ENCODE data around the gene NCR2. TPM values are rescaled to one million over a fixed set of nuclear protein-coding genes. Genes with fewer than 3 reads are reported as not detected.
"Not testable (repeated sequence)": the region's sequence is repeated elsewhere in the genome, so short reads cannot be mapped to it uniquely, and the experiment has no call there.

Gene NCR2, protein sequence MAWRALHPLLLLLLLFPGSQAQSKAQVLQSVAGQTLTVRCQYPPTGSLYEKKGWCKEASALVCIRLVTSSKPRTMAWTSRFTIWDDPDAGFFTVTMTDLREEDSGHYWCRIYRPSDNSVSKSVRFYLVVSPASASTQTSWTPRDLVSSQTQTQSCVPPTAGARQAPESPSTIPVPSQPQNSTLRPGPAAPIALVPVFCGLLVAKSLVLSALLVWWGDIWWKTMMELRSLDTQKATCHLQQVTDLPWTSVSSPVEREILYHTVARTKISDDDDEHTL
- total RNA-seq, result not detected

GRCh38 chr6:41335296-41335695 is at the start of gene NCR2:
Gene NCR2 (plus strand): TSS chr6:41335608. CDS start chr6:41335877, 269 bp downstream.
- DNase-seq, result no peak

DNA sequence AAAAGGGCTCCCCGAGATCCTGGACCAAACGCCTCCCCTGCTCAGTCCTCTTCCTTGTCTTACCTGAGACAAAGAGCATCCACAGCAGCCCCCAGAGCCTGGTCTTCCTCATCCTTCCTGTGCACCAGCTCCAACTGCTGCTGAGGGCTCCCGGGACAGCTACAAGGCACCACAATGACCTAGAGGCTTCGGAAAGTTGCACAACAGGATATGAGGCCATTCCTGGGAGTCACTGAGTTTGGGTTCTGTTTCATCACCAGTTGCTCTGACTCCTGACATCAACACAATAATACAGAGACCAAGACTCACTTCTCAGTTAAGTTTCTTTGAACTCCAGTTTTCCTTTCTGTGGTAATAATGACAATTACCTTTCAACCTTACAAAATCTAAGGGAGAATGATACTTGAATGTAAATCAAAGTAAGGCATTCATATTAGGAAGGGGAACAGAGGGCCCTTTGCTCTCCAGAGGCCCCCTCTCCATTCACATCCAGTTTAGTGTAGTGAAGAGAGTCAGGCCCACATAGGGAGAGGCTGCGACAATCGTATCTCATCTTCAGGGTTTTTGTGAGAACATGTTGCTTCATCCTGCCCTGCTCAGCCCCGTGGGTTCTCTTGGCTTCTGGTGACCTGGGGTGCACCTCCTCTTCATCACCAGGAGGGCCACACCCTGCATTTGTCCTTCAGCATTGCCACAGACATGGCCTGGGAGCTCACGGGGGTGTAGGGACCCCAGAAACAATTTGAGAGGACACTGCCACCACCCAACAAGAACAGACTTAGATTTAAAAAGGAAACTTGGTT is 48.7 kb upstream of the NCR2 start, which contains the start of gene TREM1:
Gene TREM1 (minus strand): TSS at position 139 of the 803 bp plus-strand sequence. CDS start 27 bp downstream, at position 112.
- no peak for DNase-seq

DNA sequence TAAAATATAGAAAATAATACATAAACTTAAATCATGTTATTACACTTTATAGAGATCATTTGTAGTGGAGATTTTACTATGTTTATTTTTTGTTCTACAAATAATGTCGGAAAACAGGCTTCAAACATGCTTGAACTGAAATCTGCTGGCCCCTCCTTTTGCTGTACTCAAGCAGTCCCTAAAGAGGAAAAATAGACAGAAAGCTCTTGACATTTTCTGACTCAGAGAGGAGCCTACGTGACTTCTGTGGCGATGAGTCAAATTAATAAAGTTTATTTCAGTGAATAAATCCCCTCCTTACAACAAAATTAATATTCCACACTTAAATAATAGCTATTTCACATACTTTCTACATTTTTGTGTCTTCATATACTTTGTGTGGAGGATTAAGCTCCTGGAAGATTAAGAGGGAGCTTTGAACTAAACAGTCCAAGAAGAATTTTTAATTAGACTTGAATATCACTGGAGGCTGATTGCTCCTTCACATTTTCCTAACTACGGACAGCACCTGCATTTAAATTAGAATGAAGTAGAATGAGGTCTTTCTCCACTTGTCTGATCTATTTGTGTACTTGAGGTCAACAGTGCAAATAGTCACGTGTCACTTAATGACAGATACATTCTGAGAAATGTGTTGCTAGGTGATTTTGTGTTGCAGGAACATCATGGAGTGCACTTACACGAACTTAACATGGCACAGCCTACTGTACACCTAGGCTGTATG is 47.2 kb upstream of the NCR2 start:
- DNase-seq, result no peak

DNA sequence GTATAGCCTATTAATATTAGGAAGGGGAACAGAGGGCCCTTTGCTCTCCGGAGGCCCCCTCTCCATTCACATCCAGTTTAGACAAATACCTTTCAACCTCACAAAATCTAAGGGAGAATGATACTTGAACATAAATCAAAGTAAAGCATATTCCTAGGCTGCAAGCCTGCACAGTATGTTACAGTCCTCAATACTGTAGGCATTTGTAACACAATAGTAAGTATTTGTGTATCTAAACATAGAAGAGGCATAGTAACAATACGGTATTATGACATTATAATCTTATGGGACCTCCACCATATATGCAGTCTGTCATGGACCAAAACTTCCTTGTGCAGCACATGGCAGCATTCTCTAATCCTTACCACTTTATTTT is 46.7 kb upstream of the NCR2 start:
- DNase-seq, result no peak

- no peak for DNase-seq
Measured at GRCh38 chr6:41289815-41290214, 45.6 kb upstream of the NCR2 start.

GRCh38 chr6:41291717-41292116 is 43.7 kb upstream of the NCR2 start:
- no peak for DNase-seq

GRCh38 chr6:41294214-41294872 is 41.1 kb upstream of the NCR2 start:
- no peak for DNase-seq

DNA sequence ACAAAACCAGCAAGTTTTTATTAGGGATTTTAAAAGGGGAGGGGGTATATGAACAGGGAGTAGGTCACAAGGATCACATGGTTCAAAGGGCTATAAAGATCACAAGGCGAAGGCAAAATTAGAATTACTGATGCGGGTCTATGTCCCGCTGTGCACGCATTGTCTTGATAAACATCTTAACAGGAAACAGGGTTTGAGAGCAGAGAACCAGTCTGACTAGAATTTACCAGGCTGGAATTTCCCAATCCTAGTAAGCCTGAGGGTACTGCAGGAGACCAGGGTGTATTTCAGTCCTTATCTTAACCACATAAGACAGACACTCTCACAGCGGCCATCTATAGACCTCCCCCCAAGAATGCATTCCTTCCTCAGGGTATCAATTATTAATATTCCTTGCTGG is 38.2 kb upstream of the NCR2 start:
- DNase-seq, result not testable (repeated sequence)

DNA sequence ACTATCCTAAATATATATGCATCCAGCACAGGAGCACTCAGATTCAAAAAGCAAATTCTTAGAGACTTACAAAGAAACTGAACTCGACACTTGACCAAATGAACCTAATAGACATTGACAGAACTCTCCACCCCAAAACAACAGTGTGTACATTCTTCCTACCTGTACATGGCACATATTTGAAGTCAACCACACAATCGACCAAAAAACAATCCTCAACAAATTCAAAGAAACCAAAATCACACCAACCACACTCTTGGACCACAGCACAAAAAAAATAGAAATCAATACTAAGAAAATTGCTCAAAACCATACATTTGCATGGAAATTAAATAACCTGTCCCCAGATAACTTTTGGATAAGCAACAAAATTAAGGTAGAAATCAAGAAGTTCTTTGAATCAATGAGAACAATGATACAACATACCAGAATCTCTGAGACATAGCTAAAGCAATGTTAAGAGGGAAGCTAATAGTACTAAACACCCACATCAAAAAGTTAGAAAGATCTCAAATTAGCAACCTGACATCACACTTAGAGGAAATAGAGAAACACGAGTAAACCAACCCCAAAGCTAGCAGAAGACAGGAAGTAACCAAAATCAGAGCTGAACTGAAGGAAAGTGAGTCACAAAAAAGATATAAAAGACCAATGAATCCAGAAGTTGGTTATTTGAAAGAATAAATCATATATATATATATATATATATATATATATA is 36.5 kb upstream of the NCR2 start:
- DNase-seq, result no peak

- no peak for DNase-seq
Measured at GRCh38 chr6:41302638-41303037, 32.8 kb upstream of the NCR2 start.

GRCh38 chr6:41306187-41306854 is 29.1 kb upstream of the NCR2 start:
- DNase-seq, result no peak

DNA sequence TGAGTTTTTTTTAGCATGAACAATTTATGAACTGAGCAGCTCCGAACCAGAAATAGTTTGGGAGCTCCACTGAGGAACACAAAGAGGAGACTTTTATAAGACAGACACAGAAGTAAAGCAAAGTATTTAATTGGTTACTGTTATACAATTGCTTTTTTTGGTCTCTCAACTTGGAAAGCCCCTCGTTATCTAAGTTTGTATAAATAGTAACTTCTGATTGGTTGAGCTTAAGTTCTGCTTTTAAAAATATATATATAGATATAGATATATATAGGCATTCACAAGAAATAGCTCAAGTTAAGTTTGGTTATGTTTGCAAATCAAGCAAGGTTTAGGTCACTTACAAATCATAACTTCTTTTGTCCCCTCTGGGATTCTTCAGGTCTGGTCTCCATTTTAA is 20.2 kb upstream of the NCR2 start:
- no peak for DNase-seq

GRCh38 chr6:41315943-41316620 is 19.3 kb upstream of the NCR2 start:
- DNase-seq, result no peak

GRCh38 chr6:41318261-41318653 is 17.2 kb upstream of the NCR2 start:
- no peak for DNase-seq

- peak; percentile 43 for DNase-seq
Measured at GRCh38 chr6:41318654-41319565, 16.5 kb upstream of the NCR2 start.

- no peak for DNase-seq
Measured at GRCh38 chr6:41321183-41321582, 14.2 kb upstream of the NCR2 start.

- no peak for DNase-seq
Measured at GRCh38 chr6:41325446-41326066, 9.9 kb upstream of the NCR2 start.

DNA sequence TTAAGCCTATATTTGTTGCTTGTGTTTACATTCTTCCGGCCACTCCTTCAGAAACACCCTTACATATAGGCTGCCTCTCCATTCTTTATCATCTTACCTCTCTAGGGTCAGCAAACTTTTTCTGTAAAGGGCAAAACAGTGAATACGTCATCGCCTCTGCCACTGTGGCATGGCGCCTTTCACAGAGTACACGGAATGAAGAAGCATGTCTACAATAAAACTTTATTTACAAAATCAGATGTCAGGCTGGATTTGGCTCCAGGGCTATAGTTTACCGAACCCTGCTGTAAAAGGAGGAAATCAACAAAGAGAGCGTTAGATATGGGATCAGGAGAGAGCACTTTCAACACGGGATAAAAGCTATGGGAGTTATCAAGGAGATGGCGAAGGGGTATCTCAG is 9.3 kb upstream of the NCR2 start:
- DNase-seq, result no peak

GRCh38 chr6:41327177-41327576 is 8.2 kb upstream of the NCR2 start:
- no peak for DNase-seq
